SK-N-SH treated with all-trans-retinoic acid at 6 μM for 48 hours (cell line): ENCODE measurements around the gene PEAK3.

Source experiments
- ARNTL ChIP-seq: fragments of 450-650 bp; formaldehyde crosslinking; IDR thresholded peaks from 2 replicates; pipeline ENCODE4 v1.5.0; 2020; ENCODE audit warnings: low read depth, mild to moderate bottlenecking, moderate library complexity, borderline replicate concordance
- CREB5 ChIP-seq: fragments of 250-450 bp; sonication (Bioruptor Pico); IDR thresholded peaks from 2 replicates; pipeline ENCODE4 v1.5.1; 2020; ENCODE audit warnings: low read depth, mild to moderate bottlenecking, moderate library complexity
- CSRNP3 ChIP-seq: fragments of 250-450 bp; sonication (Bioruptor Pico); IDR thresholded peaks from 2 replicates; pipeline ENCODE4 v1.5.1; 2021; ENCODE audit warnings: mild to moderate bottlenecking, moderate library complexity
- ISL1 ChIP-seq: fragments of 250-450 bp; sonication (Bioruptor Pico); IDR thresholded peaks from 2 replicates; pipeline ENCODE4 v2.1.2; 2022; ENCODE audit warnings: mild to moderate bottlenecking, moderate library complexity
- PPARA ChIP-seq: fragments of 250-450 bp; sonication (Bioruptor Pico); IDR thresholded peaks from 2 replicates; pipeline ENCODE4 v1.5.0; 2020; ENCODE audit warnings: mild to moderate bottlenecking, borderline replicate concordance
- TSHZ2 ChIP-seq: fragments of 250-450 bp; sonication (Bioruptor Pico); IDR thresholded peaks from 2 replicates; pipeline ENCODE4 v1.5.0; 2020; ENCODE audit warnings: mild to moderate bottlenecking, moderate library complexity
- ZFP30 ChIP-seq: fragments of 450-650 bp; formaldehyde crosslinking; IDR thresholded peaks from 2 replicates; pipeline ENCODE4 v1.5.0; 2022; ENCODE audit warnings: mild to moderate bottlenecking, moderate library complexity

- TF ChIP-seq CREB5 (no peak), ISL1 (CRISPR knock-in tag) (no peak), PPARA (no peak), ARNTL (CRISPR knock-in tag) (no peak), TSHZ2 (CRISPR knock-in tag) (no peak), CSRNP3 (CRISPR knock-in tag) (no peak), ZFP30 (CRISPR knock-in tag) (no peak)
Measured at GRCh38 chr19:2320049-2320448, 38.1 kb upstream of the PEAK3 start.
